ENCODE data around the gene WDR93.

- TF ChIP-seq, protein P1, sequence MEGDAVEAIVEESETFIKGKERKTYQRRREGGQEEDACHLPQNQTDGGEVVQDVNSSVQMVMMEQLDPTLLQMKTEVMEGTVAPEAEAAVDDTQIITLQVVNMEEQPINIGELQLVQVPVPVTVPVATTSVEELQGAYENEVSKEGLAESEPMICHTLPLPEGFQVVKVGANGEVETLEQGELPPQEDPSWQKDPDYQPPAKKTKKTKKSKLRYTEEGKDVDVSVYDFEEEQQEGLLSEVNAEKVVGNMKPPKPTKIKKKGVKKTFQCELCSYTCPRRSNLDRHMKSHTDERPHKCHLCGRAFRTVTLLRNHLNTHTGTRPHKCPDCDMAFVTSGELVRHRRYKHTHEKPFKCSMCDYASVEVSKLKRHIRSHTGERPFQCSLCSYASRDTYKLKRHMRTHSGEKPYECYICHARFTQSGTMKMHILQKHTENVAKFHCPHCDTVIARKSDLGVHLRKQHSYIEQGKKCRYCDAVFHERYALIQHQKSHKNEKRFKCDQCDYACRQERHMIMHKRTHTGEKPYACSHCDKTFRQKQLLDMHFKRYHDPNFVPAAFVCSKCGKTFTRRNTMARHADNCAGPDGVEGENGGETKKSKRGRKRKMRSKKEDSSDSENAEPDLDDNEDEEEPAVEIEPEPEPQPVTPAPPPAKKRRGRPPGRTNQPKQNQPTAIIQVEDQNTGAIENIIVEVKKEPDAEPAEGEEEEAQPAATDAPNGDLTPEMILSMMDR (conservative IDR thresholded peaks at IDR 0.05; ENCODE audit: low read depth, low read length), result no peak
- no peak for TF ChIP-seq ELK1 (IDR thresholded peaks at IDR 0.05; ENCODE audit: borderline replicate concordance, low read depth, low read length)
- no peak for TF ChIP-seq RAD21 (IDR thresholded peaks at IDR 0.05; ENCODE audit: low read length)
- TF ChIP-seq POLR2A (IDR thresholded peaks at IDR 0.05; ENCODE audit: low read depth, low read length), result no peak
- TF ChIP-seq RFX5 (IDR thresholded peaks at IDR 0.05; ENCODE audit: low read depth, low read length), result no peak
- no peak for TF ChIP-seq CEBPB (IDR thresholded peaks at IDR 0.05; ENCODE audit: low read depth, low read length)
Measured at GRCh38 chr15:89790661-89791060, 100.0 kb downstream of the WDR93 start.

All from IMR-90 (cell line).